Occipital lobe (tissue), 2 donors: Measurements from ENCODE around the gene CDK5RAP3. TPM values are rescaled to one million over a fixed set of nuclear protein-coding genes. Genes with fewer than 3 reads are reported as not detected.
"Not testable (repeated sequence)": the region's sequence is repeated elsewhere in the genome, so short reads cannot be mapped to it uniquely, and the experiment has no call there.

Experiments
- DNase-seq: peaks from one replicate; lab custom pipeline; 2025; lab: John Stamatoyannopoulos, UW
- total RNA-seq: library from RNA; depleted of rRNA; stranded (reverse); fragments of >200 nt; gene quantifications from one replicate; pipeline ENCODE4 v1.2.3, GENCODE V29; 2014

The CDK5RAP3 gene
- total RNA-seq = 61.6 TPM

GRCh38 chr17:47970725-47971499 is at the start of gene CDK5RAP3:
TSS of gene CDK5RAP3 (plus strand) at chr17:47971113. CDS start at chr17:47971147, 34 bp downstream.
- peak; percentile 99 for DNase-seq

GRCh38 chr17:47924785-47925677 is 45.9 kb upstream of the CDK5RAP3 start:
- no peak for DNase-seq

- DNase-seq = no peak
Observed at GRCh38 chr17:47925678-47925988, 45.3 kb upstream of the CDK5RAP3 start.

GRCh38 chr17:47927821-47928400 is 43.0 kb upstream of the CDK5RAP3 start:
- DNase-seq = no peak

GRCh38 chr17:47928415-47928814 is 42.5 kb upstream of the CDK5RAP3 start:
- no peak for DNase-seq

GRCh38 chr17:47929218-47930000 is 41.5 kb upstream of the CDK5RAP3 start:
- DNase-seq = no peak

GRCh38 chr17:47931848-47932247 is 39.1 kb upstream of the CDK5RAP3 start:
- no peak for DNase-seq

GRCh38 chr17:47934856-47935255 is 36.1 kb upstream of the CDK5RAP3 start:
- DNase-seq = no peak

GRCh38 chr17:47935468-47935867 is 35.4 kb upstream of the CDK5RAP3 start:
- not testable (repeated sequence) for DNase-seq

- no peak for DNase-seq
Observed at GRCh38 chr17:47935961-47936360, 35.0 kb upstream of the CDK5RAP3 start.

- no peak for DNase-seq
Observed at GRCh38 chr17:47937941-47938340, 33.0 kb upstream of the CDK5RAP3 start.

GRCh38 chr17:47941246-47942095 is 29.4 kb upstream of the CDK5RAP3 start, which contains the start of gene PNPO:
TSS of gene PNPO (plus strand) at chr17:47941571. CDS start at chr17:47941676, 105 bp downstream.
- peak; percentile 97 for DNase-seq

- no peak for DNase-seq
Observed at GRCh38 chr17:47942096-47942510, 28.8 kb upstream of the CDK5RAP3 start.

- DNase-seq = no peak
Observed at GRCh38 chr17:47942568-47942967, 28.3 kb upstream of the CDK5RAP3 start.

- peak; percentile 41 for DNase-seq
Observed at GRCh38 chr17:47945080-47945479, 25.8 kb upstream of the CDK5RAP3 start.

- no peak for DNase-seq
Observed at GRCh38 chr17:47945529-47946508, 25.1 kb upstream of the CDK5RAP3 start.

- no peak for DNase-seq
Observed at GRCh38 chr17:47946516-47946915, 24.4 kb upstream of the CDK5RAP3 start.

- peak; percentile 6 for DNase-seq
Observed at GRCh38 chr17:47946929-47947397, 23.9 kb upstream of the CDK5RAP3 start.

- DNase-seq = no peak
Observed at GRCh38 chr17:47948706-47949196, 22.2 kb upstream of the CDK5RAP3 start.
